Measurements from ENCODE around the gene ALKBH4. TPM values are rescaled to one million over a fixed set of nuclear protein-coding genes. Genes with fewer than 3 reads are reported as not detected.
A peak's percentile ranks its signal among the peaks of the same experiment; 100 is the strongest.
"Not testable (repeated sequence)": the region's sequence is repeated elsewhere in the genome, so short reads cannot be mapped to it uniquely, and the experiment has no call there.

ALKBH4 gene
- total RNA-seq, 1 experiment from 2014 or later = 19.5 TPM

GRCh38 chr7:102481962-102482361 is 17.3 kb upstream of the ALKBH4 start:
- in situ Hi-C loops (cut with HindIII; ENCODE audit: low pct_unique_long_range_greater_than_20kb, low sequenced_read_pairs) = not testable (repeated sequence)

GRCh38 chr7:102479982-102480637 is 15.4 kb upstream of the ALKBH4 start:
- in situ Hi-C loops (cut with HindIII; ENCODE audit: low pct_unique_long_range_greater_than_20kb, low sequenced_read_pairs); DNase-seq (ENCODE audit: low read depth, low spot score): not testable (repeated sequence)

More at GRCh38 chr7:102481962-102482361, 17.3 kb upstream of the ALKBH4 start:
- not testable (repeated sequence) for DNase-seq (ENCODE audit: low read depth, low spot score)

GRCh38 chr7:102479209-102479584 is 14.5 kb upstream of the ALKBH4 start:
- DNase-seq (ENCODE audit: low read depth, low spot score); in situ Hi-C loops (cut with HindIII; ENCODE audit: low pct_unique_long_range_greater_than_20kb, low sequenced_read_pairs): not testable (repeated sequence)

- in situ Hi-C loops (cut with HindIII; ENCODE audit: low pct_unique_long_range_greater_than_20kb, low sequenced_read_pairs) = not testable (repeated sequence)
- DNase-seq (ENCODE audit: low read depth, low spot score) = peak; percentile 52
These were observed 13.9 kb upstream of the ALKBH4 start, which contains the start of gene POLR2J for GRCh38 chr7:102478314-102479208. TSS of gene POLR2J (minus strand) at chr7:102478922. CDS start at chr7:102478860, 62 bp downstream.

- in situ Hi-C loops (cut with HindIII; ENCODE audit: low pct_unique_long_range_greater_than_20kb, low sequenced_read_pairs); DNase-seq (ENCODE audit: low read depth, low spot score): not testable (repeated sequence)
These were observed 10.2 kb upstream of the ALKBH4 start for GRCh38 chr7:102474736-102475435.

GRCh38 chr7:102474116-102474515 is 9.5 kb upstream of the ALKBH4 start:
- in situ Hi-C loops (cut with HindIII; ENCODE audit: low pct_unique_long_range_greater_than_20kb, low sequenced_read_pairs); DNase-seq (ENCODE audit: low read depth, low spot score): not testable (repeated sequence)

GRCh38 chr7:102473271-102473991 is 8.8 kb upstream of the ALKBH4 start:
- no peak for DNase-seq (ENCODE audit: low read depth, low spot score)
- in situ Hi-C loops (cut with HindIII; ENCODE audit: low pct_unique_long_range_greater_than_20kb, low sequenced_read_pairs) = no loop called here

- in situ Hi-C loops (cut with HindIII; ENCODE audit: low pct_unique_long_range_greater_than_20kb, low sequenced_read_pairs) = no loop called here
- no peak for DNase-seq (ENCODE audit: low read depth, low spot score)
These were observed 7.7 kb upstream of the ALKBH4 start for GRCh38 chr7:102472126-102473041.

GRCh38 chr7:102471791-102472125 is 7.1 kb upstream of the ALKBH4 start:
- DNase-seq (ENCODE audit: low read depth, low spot score) = no peak
- in situ Hi-C loops (cut with HindIII; ENCODE audit: low pct_unique_long_range_greater_than_20kb, low sequenced_read_pairs) = no loop called here

GRCh38 chr7:102469972-102470825 is 5.5 kb upstream of the ALKBH4 start:
- in situ Hi-C loops (cut with HindIII; ENCODE audit: low pct_unique_long_range_greater_than_20kb, low sequenced_read_pairs) = no loop called here
- DNase-seq (ENCODE audit: low read depth, low spot score) = no peak

- in situ Hi-C loops (cut with HindIII; ENCODE audit: low pct_unique_long_range_greater_than_20kb, low sequenced_read_pairs) = no loop called here
- no peak for DNase-seq (ENCODE audit: low read depth, low spot score)
These were observed 4.8 kb upstream of the ALKBH4 start for GRCh38 chr7:102469351-102469971.

- no peak for DNase-seq (ENCODE audit: low read depth, low spot score)
- in situ Hi-C loops (cut with HindIII; ENCODE audit: low pct_unique_long_range_greater_than_20kb, low sequenced_read_pairs) = no loop called here
These were observed 4.1 kb upstream of the ALKBH4 start for GRCh38 chr7:102468478-102469350.

GRCh38 chr7:102467581-102468477 is 3.2 kb upstream of the ALKBH4 start:
- in situ Hi-C loops (cut with HindIII; ENCODE audit: low pct_unique_long_range_greater_than_20kb, low sequenced_read_pairs) = no loop called here
- no peak for DNase-seq (ENCODE audit: low read depth, low spot score)

GRCh38 chr7:102466097-102466496 is 1.4 kb upstream of the ALKBH4 start:
- DNase-seq (ENCODE audit: low read depth, low spot score) = no peak
- in situ Hi-C loops (cut with HindIII; ENCODE audit: low pct_unique_long_range_greater_than_20kb, low sequenced_read_pairs) = no loop called here
